OCI-LY3 (cell line): ENCODE results near the gene EDA.

Source experiments
- H2AFZ ChIP-seq: fragments of 200-600, 300-600 bp; shearing (Covaris generic); 2 replicates; pipeline ENCODE4 v1.6.0; 2014; ENCODE audit warnings: antibody characterized with exemption, low read depth, low read length
- H3K27ac ChIP-seq: fragments of 200-600, 300-600 bp; sonication (generic); 2 replicates; pipeline ENCODE4 v1.5.1; 2014; ENCODE audit warnings: mild to moderate bottlenecking, low read length, moderate library complexity, mixed read lengths
- H3K27me3 ChIP-seq: fragments of 200-600, 300-600 bp; sonication (generic); 2 replicates; pipeline ENCODE4 v1.6.1; 2014; ENCODE audit warnings: low read depth, low read length, mixed read lengths
- H3K36me3 ChIP-seq: fragments of 200-600, 300-600 bp; sonication (generic); replicated peaks from 2 replicates; pipeline ENCODE3; 2014; ENCODE audit warnings: low read depth, low read length, mixed read lengths
- H3K4me1 ChIP-seq: fragments of 300-600, 200-600 bp; sonication (generic); 2 replicates; pipeline ENCODE4 v1.6.1; 2014; ENCODE audit warnings: low read length, mixed read lengths
- H3K4me2 ChIP-seq: fragments of 200-600, 300-600 bp; sonication (generic); 2 replicates; pipeline ENCODE4 v1.6.1; 2014; ENCODE audit warnings: low read length, mixed read lengths
- H3K4me3 ChIP-seq: fragments of 300-600, 200-600 bp; sonication (generic); 2 replicates; pipeline ENCODE4 v1.5.1; 2014; ENCODE audit warnings: antibody characterized with exemption, mild to moderate bottlenecking, low read length, moderate library complexity
- H3K79me2 ChIP-seq: fragments of 300-600, 200-600 bp; shearing (Covaris generic); 2 replicates; pipeline ENCODE4 v1.6.1; 2014; ENCODE audit warnings: mild to moderate bottlenecking, low read length, mixed read lengths
- H3K9ac ChIP-seq: fragments of 300-600, 200-600 bp; shearing (Covaris generic); 2 replicates; pipeline ENCODE4 v1.6.0; 2014; ENCODE audit warnings: mild to moderate bottlenecking, low read length, moderate library complexity
- H3K9me3 ChIP-seq: fragments of 200-600, 300-600 bp; shearing (Covaris generic); 2 replicates; pipeline ENCODE4 v1.6.1; 2014; ENCODE audit warnings: low read length, mixed read lengths; ENCODE audit not compliant: insufficient read depth
- H4K20me1 ChIP-seq: fragments of 200-600, 300-600 bp; sonication (generic); 2 replicates; pipeline ENCODE4 v1.6.1; 2016; ENCODE audit warnings: low read length, mixed read lengths; ENCODE audit not compliant: insufficient read depth
- CTCF ChIP-seq: fragments of 200-600, 300-600 bp; sonication (generic); IDR thresholded peaks from 2 replicates; pipeline ENCODE4 v1.5.1; 2014; ENCODE audit warnings: antibody characterized with exemption, low read length, low read depth
- EZH2phosphoT487 ChIP-seq: fragments of 200-600 bp; shearing (Covaris generic); IDR thresholded peaks from 2 replicates; pipeline ENCODE4 v1.6.1; 2018; ENCODE audit warnings: antibody characterized with exemption, mixed run types, low read depth

EDA gene

GRCh38 chrX:70079297-70079696 lies 463.4 kb downstream of the EDA start:
- H3K4me2 ChIP-seq = no peak overlapping the region
- no peaks in the 10 kb centered on the region for H3K27me3 ChIP-seq
- no peaks in the 10 kb centered on the region for H3K36me3 ChIP-seq
- no peaks in the 10 kb centered on the region for H3K79me2 ChIP-seq
- H3K9ac ChIP-seq = no peak overlapping the region
- H3K9me3 ChIP-seq = no peaks in the 10 kb centered on the region
- no peaks in the 10 kb centered on the region for H4K20me1 ChIP-seq
- no peaks in the 10 kb centered on the region for H3K4me1 ChIP-seq
- no peak overlapping the region for H2AFZ ChIP-seq
- TF ChIP-seq CTCF (no peak), EZH2phosphoT487 (no peak)
- no peak overlapping the region for H3K4me3 ChIP-seq
- no peak overlapping the region for H3K27ac ChIP-seq

DNA sequence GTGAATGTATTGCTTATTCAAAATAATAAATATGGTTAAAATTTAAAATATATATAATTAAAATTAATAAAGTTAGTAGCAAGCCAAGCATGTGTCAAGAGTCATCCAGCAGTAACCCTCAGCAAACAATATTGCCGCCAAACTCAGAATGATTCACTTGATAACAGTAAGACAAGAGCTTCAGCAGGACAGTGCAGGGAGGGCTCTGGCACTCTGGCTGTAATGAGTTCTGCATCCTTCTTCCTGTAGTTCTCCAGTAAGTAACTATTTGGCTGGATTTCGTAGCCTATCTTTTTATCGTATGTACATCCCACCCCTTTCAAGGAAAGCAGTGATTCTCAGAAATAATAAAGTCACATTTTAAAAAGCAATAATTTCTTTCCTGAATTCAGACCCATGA lies 464.0 kb downstream of the EDA start:
- Histone ChIP-seq H4K20me1 (no peaks in the 10 kb centered on the region), H3K36me3 (no peaks in the 10 kb centered on the region), H3K4me2 (no peak overlapping the region), H3K79me2 (no peaks in the 10 kb centered on the region), H3K4me1 (no peaks in the 10 kb centered on the region), H3K27me3 (no peaks in the 10 kb centered on the region), H3K27ac (no peak overlapping the region), H3K9ac (no peak overlapping the region), H2AFZ (no peak overlapping the region), H3K4me3 (no peak overlapping the region), H3K9me3 (no peaks in the 10 kb centered on the region)
- no peak for TF ChIP-seq CTCF
- TF ChIP-seq EZH2phosphoT487 = no peak

DNA sequence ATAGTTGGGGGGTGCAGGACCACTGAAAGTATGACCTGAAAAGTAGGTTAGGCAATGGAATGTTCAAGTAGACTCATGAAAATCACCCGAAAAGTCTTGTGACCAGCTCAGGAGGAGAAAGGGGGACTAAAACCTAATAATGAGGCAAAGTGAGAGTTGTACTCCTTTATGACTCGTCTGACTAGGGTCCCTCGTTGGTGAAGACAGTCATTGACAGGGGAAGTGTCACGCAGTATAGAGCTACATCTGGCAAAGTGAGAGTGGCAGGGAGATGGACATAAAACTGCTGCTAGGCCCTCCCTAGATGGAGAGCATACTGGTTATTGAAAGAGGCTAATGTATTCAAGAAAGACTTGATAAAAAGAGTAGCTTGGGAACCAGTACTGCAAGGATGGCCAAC lies 466.8 kb downstream of the EDA start:
- TF ChIP-seq EZH2phosphoT487 (no peak), CTCF (no peak)
- Histone ChIP-seq H3K9me3 (no peaks in the 10 kb centered on the region), H4K20me1 (no peaks in the 10 kb centered on the region)

GRCh38 chrX:70084592-70085240 lies 468.8 kb downstream of the EDA start:
- H3K27me3 ChIP-seq = no peaks in the 10 kb centered on the region
- H3K4me1 ChIP-seq = no peaks in the 10 kb centered on the region
- no peaks in the 10 kb centered on the region for H3K36me3 ChIP-seq
- no peak overlapping the region for H3K27ac ChIP-seq
- no peak for TF ChIP-seq EZH2phosphoT487
- TF ChIP-seq CTCF = no peak
- no peaks in the 10 kb centered on the region for H3K79me2 ChIP-seq
- no peak overlapping the region for H3K9ac ChIP-seq
- H3K9me3 ChIP-seq = no peaks in the 10 kb centered on the region
- H3K4me2 ChIP-seq = no peak overlapping the region
- no peaks in the 10 kb centered on the region for H4K20me1 ChIP-seq
- H3K4me3 ChIP-seq = no peak overlapping the region
- no peak overlapping the region for H2AFZ ChIP-seq

More for the DNA sequence above, 466.8 kb downstream of the EDA start:
- Histone ChIP-seq H3K27me3 (no peaks in the 10 kb centered on the region), H3K79me2 (no peaks in the 10 kb centered on the region), H3K4me1 (no peaks in the 10 kb centered on the region), H2AFZ (no peak overlapping the region), H3K4me3 (no peak overlapping the region), H3K4me2 (no peak overlapping the region), H3K27ac (no peak overlapping the region), H3K36me3 (no peaks in the 10 kb centered on the region), H3K9ac (no peak overlapping the region)
